WTC11 (cell line): Measurements from ENCODE around the gene DDX25.

Experiments
- JAZF1 ChIP-seq: fragments of 250-450 bp; sonication (Bioruptor Pico); IDR thresholded peaks from 2 replicates; pipeline ENCODE4 v1.9.0; 2021; ENCODE audit warnings: moderate library complexity, mild to moderate bottlenecking, inconsistent platforms
- NFE2L1 ChIP-seq: sonication (generic); formaldehyde crosslinking; IDR thresholded peaks from 2 replicates; pipeline ENCODE4 v1.8.1; 2023; ENCODE audit warnings: missing genetic modification reagents
- NR1H2 ChIP-seq: sonication (generic); formaldehyde crosslinking; IDR thresholded peaks from 2 replicates; pipeline ENCODE4 v1.9.0; 2021; ENCODE audit warnings: mild to moderate bottlenecking, moderate library complexity, missing genetic modification reagents
- RELA ChIP-seq: sonication (generic); formaldehyde crosslinking; IDR thresholded peaks from 2 replicates; pipeline ENCODE4 v1.8.1; 2022; ENCODE audit warnings: missing genetic modification reagents, mild to moderate bottlenecking, borderline replicate concordance
- TEAD4 ChIP-seq: sonication (generic); formaldehyde crosslinking; IDR thresholded peaks from 2 replicates; pipeline ENCODE4 v1.8.0; 2022; ENCODE audit warnings: mild to moderate bottlenecking, missing genetic modification reagents
- ZNF121 ChIP-seq: sonication (generic); formaldehyde crosslinking; IDR thresholded peaks from 2 replicates; pipeline ENCODE4 v1.8.0; 2023; ENCODE audit warnings: missing genetic modification reagents
- TF ChIP-seq, protein P1 (sequence below): fragments of 200-600 bp; IDR thresholded peaks from 2 replicates; pipeline ENCODE4 v1.8.0; 2022; ENCODE audit warnings: antibody characterized with exemption
- TF ChIP-seq, protein P2 (sequence below): sonication (generic); formaldehyde crosslinking; IDR thresholded peaks from 2 replicates; pipeline ENCODE4 v1.8.1; 2022; ENCODE audit warnings: missing genetic modification reagents, borderline replicate concordance
- TF ChIP-seq, protein P3 (sequence below): sonication (generic); formaldehyde crosslinking; IDR thresholded peaks from 2 replicates; pipeline ENCODE4 v1.8.1; 2023; ENCODE audit warnings: mild to moderate bottlenecking, missing genetic modification reagents
- TF ChIP-seq, protein P4 (sequence below): sonication (generic); formaldehyde crosslinking; IDR thresholded peaks from 2 replicates; pipeline ENCODE4 v1.8.1; 2023; ENCODE audit warnings: mild to moderate bottlenecking, moderate library complexity, missing genetic modification reagents

DNA sequence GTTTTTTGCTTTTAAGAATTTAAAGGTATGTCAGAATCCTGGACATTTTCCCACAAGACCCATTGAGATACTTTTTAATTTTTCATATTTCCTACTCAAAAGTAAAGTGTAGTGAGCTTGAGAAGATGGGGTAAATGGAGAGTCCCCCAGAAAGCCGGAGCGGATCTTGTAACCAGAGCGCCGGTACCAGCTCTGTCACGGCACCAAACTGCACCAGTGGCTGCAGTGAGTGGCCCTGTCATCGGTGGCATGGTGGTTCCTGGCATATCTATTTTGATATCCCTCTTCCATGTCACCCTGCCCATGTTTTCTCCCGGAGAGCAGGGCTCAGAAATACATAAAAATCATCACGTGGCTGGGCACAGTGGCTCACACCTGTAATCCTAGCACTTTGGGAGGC lies 19.3 kb downstream of the DDX25 start:
- TF ChIP-seq, protein P1, sequence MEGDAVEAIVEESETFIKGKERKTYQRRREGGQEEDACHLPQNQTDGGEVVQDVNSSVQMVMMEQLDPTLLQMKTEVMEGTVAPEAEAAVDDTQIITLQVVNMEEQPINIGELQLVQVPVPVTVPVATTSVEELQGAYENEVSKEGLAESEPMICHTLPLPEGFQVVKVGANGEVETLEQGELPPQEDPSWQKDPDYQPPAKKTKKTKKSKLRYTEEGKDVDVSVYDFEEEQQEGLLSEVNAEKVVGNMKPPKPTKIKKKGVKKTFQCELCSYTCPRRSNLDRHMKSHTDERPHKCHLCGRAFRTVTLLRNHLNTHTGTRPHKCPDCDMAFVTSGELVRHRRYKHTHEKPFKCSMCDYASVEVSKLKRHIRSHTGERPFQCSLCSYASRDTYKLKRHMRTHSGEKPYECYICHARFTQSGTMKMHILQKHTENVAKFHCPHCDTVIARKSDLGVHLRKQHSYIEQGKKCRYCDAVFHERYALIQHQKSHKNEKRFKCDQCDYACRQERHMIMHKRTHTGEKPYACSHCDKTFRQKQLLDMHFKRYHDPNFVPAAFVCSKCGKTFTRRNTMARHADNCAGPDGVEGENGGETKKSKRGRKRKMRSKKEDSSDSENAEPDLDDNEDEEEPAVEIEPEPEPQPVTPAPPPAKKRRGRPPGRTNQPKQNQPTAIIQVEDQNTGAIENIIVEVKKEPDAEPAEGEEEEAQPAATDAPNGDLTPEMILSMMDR, result no peak
- TF ChIP-seq ZNF121 (CRISPR knock-in tag), result no peak
- TF ChIP-seq, protein P2, sequence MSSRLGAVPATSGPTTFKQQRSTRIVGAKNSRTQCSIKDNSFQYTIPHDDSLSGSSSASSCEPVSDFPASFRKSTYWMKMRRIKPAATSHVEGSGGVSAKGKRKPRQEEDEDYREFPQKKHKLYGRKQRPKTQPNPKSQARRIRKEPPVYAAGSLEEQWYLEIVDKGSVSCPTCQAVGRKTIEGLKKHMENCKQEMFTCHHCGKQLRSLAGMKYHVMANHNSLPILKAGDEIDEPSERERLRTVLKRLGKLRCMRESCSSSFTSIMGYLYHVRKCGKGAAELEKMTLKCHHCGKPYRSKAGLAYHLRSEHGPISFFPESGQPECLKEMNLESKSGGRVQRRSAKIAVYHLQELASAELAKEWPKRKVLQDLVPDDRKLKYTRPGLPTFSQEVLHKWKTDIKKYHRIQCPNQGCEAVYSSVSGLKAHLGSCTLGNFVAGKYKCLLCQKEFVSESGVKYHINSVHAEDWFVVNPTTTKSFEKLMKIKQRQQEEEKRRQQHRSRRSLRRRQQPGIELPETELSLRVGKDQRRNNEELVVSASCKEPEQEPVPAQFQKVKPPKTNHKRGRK (CRISPR knock-in tag), result no peak
- no peak for TF ChIP-seq RELA (CRISPR knock-in tag)
- no peak for TF ChIP-seq TEAD4 (CRISPR knock-in tag)
- TF ChIP-seq, protein P3, sequence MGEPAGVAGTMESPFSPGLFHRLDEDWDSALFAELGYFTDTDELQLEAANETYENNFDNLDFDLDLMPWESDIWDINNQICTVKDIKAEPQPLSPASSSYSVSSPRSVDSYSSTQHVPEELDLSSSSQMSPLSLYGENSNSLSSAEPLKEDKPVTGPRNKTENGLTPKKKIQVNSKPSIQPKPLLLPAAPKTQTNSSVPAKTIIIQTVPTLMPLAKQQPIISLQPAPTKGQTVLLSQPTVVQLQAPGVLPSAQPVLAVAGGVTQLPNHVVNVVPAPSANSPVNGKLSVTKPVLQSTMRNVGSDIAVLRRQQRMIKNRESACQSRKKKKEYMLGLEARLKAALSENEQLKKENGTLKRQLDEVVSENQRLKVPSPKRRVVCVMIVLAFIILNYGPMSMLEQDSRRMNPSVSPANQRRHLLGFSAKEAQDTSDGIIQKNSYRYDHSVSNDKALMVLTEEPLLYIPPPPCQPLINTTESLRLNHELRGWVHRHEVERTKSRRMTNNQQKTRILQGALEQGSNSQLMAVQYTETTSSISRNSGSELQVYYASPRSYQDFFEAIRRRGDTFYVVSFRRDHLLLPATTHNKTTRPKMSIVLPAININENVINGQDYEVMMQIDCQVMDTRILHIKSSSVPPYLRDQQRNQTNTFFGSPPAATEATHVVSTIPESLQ, result no peak
- TF ChIP-seq, protein P4, sequence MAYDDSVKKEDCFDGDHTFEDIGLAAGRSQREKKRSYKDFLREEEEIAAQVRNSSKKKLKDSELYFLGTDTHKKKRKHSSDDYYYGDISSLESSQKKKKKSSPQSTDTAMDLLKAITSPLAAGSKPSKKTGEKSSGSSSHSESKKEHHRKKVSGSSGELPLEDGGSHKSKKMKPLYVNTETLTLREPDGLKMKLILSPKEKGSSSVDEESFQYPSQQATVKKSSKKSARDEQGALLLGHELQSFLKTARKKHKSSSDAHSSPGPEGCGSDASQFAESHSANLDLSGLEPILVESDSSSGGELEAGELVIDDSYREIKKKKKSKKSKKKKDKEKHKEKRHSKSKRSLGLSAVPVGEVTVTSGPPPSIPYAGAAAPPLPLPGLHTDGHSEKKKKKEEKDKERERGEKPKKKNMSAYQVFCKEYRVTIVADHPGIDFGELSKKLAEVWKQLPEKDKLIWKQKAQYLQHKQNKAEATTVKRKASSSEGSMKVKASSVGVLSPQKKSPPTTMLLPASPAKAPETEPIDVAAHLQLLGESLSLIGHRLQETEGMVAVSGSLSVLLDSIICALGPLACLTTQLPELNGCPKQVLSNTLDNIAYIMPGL (CRISPR knock-in tag), result no peak
- no peak for TF ChIP-seq NFE2L1 (CRISPR knock-in tag)
- no peak for TF ChIP-seq JAZF1 (CRISPR knock-in tag)
- TF ChIP-seq NR1H2 (CRISPR knock-in tag), result no peak
